Lung microvascular endothelial cell (primary cell): ENCODE measurements around the gene C6orf163. TPM values are rescaled to one million over a fixed set of nuclear protein-coding genes. Genes with fewer than 3 reads are reported as not detected.
"Not testable (repeated sequence)": the region's sequence is repeated elsewhere in the genome, so short reads cannot be mapped to it uniquely, and the experiment has no call there.

Source experiments
- DNase-seq, 2 donors: peaks; one replicate each; pipeline versions ENCODE4 v3.0.0 to v3.0.0-alpha.2; 2010; ENCODE audit warnings: low read depth in 2 of 2
- total RNA-seq: library from RNA; depleted of rRNA; stranded (reverse); fragments of >200 nt; gene quantifications from 2 replicates; pipeline ENCODE4 v1.2.1, GENCODE V29; 2014

Gene C6orf163
- total RNA-seq, result 0.44 and 0.79 TPM in 2 replicates

GRCh38 chr6:87344731-87345130, at the start of gene C6orf163:
Gene C6orf163 (plus strand): TSS chr6:87344813. CDS start chr6:87345100, 287 bp downstream.
- DNase-seq, result no peak

- DNase-seq, result no peak
These were observed 47.5 kb upstream of the C6orf163 start for GRCh38 chr6:87297119-87297518.

- DNase-seq, result not testable (repeated sequence)
These were observed 43.3 kb upstream of the C6orf163 start for GRCh38 chr6:87301277-87301676.

GRCh38 chr6:87308970-87309369, 35.6 kb upstream of the C6orf163 start:
- DNase-seq, result no peak

- no peak for DNase-seq
These were observed 31.8 kb upstream of the C6orf163 start for GRCh38 chr6:87312860-87313259.

GRCh38 chr6:87315071-87315470, 29.5 kb upstream of the C6orf163 start:
- DNase-seq, result no peak

GRCh38 chr6:87319271-87319987, 25.2 kb upstream of the C6orf163 start:
- no peak for DNase-seq

- DNase-seq, result peak; percentile 78 to 81
These were observed 22.1 kb upstream of the C6orf163 start, which contains the start of gene SMIM8 for GRCh38 chr6:87322304-87323212. Gene SMIM8 (plus strand): TSS chr6:87322588. CDS start chr6:87337032, 14,444 bp downstream.

- DNase-seq, result not testable (repeated sequence)
These were observed 20.7 kb upstream of the C6orf163 start for GRCh38 chr6:87323880-87324279.

GRCh38 chr6:87330961-87331360, 13.7 kb upstream of the C6orf163 start:
- no peak for DNase-seq

- DNase-seq, result no peak
These were observed 11.6 kb upstream of the C6orf163 start for GRCh38 chr6:87333033-87333432.

- peak in 1 of 2 donors; percentile 40 for DNase-seq
These were observed 10.9 kb upstream of the C6orf163 start for GRCh38 chr6:87333591-87334181.

- no peak for DNase-seq
These were observed 9.9 kb upstream of the C6orf163 start for GRCh38 chr6:87334683-87335082.

GRCh38 chr6:87336367-87336766, 8.2 kb upstream of the C6orf163 start:
- no peak for DNase-seq

GRCh38 chr6:87340230-87340629, 4.4 kb upstream of the C6orf163 start:
- peak in 1 of 2 donors; percentile 3 for DNase-seq

GRCh38 chr6:87341158-87341557, 3.5 kb upstream of the C6orf163 start:
- DNase-seq, result no peak

GRCh38 chr6:87341899-87342298, 2.7 kb upstream of the C6orf163 start:
- DNase-seq, result no peak

- no peak for DNase-seq
These were observed 1.8 kb upstream of the C6orf163 start for GRCh38 chr6:87342829-87343228.

GRCh38 chr6:87346700-87347099, 2.1 kb downstream of the C6orf163 start:
- no peak for DNase-seq

GRCh38 chr6:87349896-87350295, 5.3 kb downstream of the C6orf163 start:
- DNase-seq, result no peak

GRCh38 chr6:87350516-87350915, 5.9 kb downstream of the C6orf163 start:
- DNase-seq, result no peak

GRCh38 chr6:87351583-87351982, 7.0 kb downstream of the C6orf163 start:
- DNase-seq, result no peak
